OCI-LY3 (cell line): ENCODE data around the gene PAQR5.

Source experiments
- H2AFZ ChIP-seq: fragments of 200-600, 300-600 bp; shearing (Covaris generic); 2 replicates; pipeline ENCODE4 v1.6.0; 2014; ENCODE audit warnings: antibody characterized with exemption, low read depth, low read length
- H3K27ac ChIP-seq: fragments of 200-600, 300-600 bp; sonication (generic); 2 replicates; pipeline ENCODE4 v1.5.1; 2014; ENCODE audit warnings: mild to moderate bottlenecking, low read length, moderate library complexity, mixed read lengths
- H3K27me3 ChIP-seq: fragments of 200-600, 300-600 bp; sonication (generic); 2 replicates; pipeline ENCODE4 v1.6.1; 2014; ENCODE audit warnings: low read depth, low read length, mixed read lengths
- H3K36me3 ChIP-seq: fragments of 200-600, 300-600 bp; sonication (generic); replicated peaks from 2 replicates; pipeline ENCODE3; 2014; ENCODE audit warnings: low read depth, low read length, mixed read lengths
- H3K4me1 ChIP-seq: fragments of 300-600, 200-600 bp; sonication (generic); 2 replicates; pipeline ENCODE4 v1.6.1; 2014; ENCODE audit warnings: low read length, mixed read lengths
- H3K4me2 ChIP-seq: fragments of 200-600, 300-600 bp; sonication (generic); 2 replicates; pipeline ENCODE4 v1.6.1; 2014; ENCODE audit warnings: low read length, mixed read lengths
- H3K4me3 ChIP-seq: fragments of 300-600, 200-600 bp; sonication (generic); 2 replicates; pipeline ENCODE4 v1.5.1; 2014; ENCODE audit warnings: antibody characterized with exemption, mild to moderate bottlenecking, low read length, moderate library complexity
- H3K79me2 ChIP-seq: fragments of 300-600, 200-600 bp; shearing (Covaris generic); 2 replicates; pipeline ENCODE4 v1.6.1; 2014; ENCODE audit warnings: mild to moderate bottlenecking, low read length, mixed read lengths
- H3K9ac ChIP-seq: fragments of 300-600, 200-600 bp; shearing (Covaris generic); 2 replicates; pipeline ENCODE4 v1.6.0; 2014; ENCODE audit warnings: mild to moderate bottlenecking, low read length, moderate library complexity
- H3K9me3 ChIP-seq: fragments of 200-600, 300-600 bp; shearing (Covaris generic); 2 replicates; pipeline ENCODE4 v1.6.1; 2014; ENCODE audit warnings: low read length, mixed read lengths; ENCODE audit not compliant: insufficient read depth
- H4K20me1 ChIP-seq: fragments of 200-600, 300-600 bp; sonication (generic); 2 replicates; pipeline ENCODE4 v1.6.1; 2016; ENCODE audit warnings: low read length, mixed read lengths; ENCODE audit not compliant: insufficient read depth
- EZH2phosphoT487 ChIP-seq: fragments of 200-600 bp; shearing (Covaris generic); IDR thresholded peaks from 2 replicates; pipeline ENCODE4 v1.6.1; 2018; ENCODE audit warnings: antibody characterized with exemption, mixed run types, low read depth
- TF ChIP-seq, protein P1 (sequence below): fragments of 200-600, 300-600 bp; sonication (generic); IDR thresholded peaks from 2 replicates; pipeline ENCODE4 v1.5.1; 2014; ENCODE audit warnings: antibody characterized with exemption, low read length, low read depth

Gene PAQR5

DNA sequence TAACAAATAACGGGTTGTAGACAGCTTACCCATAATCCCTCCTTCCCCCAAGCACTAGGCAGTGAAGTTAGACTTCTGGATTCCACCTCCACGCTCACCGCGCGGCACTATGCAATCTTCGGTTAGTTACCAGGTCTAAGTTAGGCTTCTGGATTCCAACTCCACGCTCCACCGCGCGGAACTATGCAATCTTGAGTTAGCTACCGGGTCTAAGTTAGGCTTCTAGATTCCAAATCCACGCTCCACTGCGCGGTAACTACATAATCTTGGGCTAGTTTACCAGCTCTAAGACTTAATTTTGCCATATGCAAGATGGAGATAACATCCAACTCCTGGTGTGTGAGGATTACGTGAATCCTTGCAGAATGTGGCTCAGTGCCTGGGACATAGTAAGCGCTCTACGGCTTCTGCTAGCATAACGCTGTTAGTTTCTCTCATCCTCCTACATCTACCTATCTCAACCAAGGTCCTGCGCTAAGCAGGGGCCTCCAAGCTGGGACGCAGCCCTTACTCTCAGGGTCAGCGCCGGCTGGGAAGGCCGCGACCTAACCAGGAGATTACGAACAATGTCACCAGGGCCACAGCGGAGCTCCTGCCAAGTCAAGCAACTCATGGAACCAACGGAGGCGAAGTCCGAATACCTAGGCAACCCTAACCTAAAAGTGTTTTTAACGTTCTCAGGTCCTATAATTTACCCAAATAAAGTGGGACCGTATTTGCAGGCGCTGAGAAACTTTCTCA, 153.4 kb downstream of the PAQR5 start:
- H3K4me2 ChIP-seq: peak overlapping the region; percentile 88
- peaks cover 42% of the 10 kb centered on the region for H4K20me1 ChIP-seq
- H3K27me3 ChIP-seq: no peaks in the 10 kb centered on the region
- H3K9me3 ChIP-seq: no peaks in the 10 kb centered on the region
- peaks cover 52% of the 10 kb centered on the region for H3K36me3 ChIP-seq
- H3K9ac ChIP-seq: peak overlapping the region; percentile 82
- peaks cover 48% of the 10 kb centered on the region for H3K79me2 ChIP-seq
- peak overlapping the region; percentile 90 for H3K27ac ChIP-seq
- peak overlapping the region; percentile 94 for H3K4me3 ChIP-seq
- H2AFZ ChIP-seq: peak overlapping the region; percentile 91
- TF ChIP-seq EZH2phosphoT487: no peak
- TF ChIP-seq, protein P1, sequence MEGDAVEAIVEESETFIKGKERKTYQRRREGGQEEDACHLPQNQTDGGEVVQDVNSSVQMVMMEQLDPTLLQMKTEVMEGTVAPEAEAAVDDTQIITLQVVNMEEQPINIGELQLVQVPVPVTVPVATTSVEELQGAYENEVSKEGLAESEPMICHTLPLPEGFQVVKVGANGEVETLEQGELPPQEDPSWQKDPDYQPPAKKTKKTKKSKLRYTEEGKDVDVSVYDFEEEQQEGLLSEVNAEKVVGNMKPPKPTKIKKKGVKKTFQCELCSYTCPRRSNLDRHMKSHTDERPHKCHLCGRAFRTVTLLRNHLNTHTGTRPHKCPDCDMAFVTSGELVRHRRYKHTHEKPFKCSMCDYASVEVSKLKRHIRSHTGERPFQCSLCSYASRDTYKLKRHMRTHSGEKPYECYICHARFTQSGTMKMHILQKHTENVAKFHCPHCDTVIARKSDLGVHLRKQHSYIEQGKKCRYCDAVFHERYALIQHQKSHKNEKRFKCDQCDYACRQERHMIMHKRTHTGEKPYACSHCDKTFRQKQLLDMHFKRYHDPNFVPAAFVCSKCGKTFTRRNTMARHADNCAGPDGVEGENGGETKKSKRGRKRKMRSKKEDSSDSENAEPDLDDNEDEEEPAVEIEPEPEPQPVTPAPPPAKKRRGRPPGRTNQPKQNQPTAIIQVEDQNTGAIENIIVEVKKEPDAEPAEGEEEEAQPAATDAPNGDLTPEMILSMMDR: no peak
- peaks cover 26% of the 10 kb centered on the region for H3K4me1 ChIP-seq

DNA sequence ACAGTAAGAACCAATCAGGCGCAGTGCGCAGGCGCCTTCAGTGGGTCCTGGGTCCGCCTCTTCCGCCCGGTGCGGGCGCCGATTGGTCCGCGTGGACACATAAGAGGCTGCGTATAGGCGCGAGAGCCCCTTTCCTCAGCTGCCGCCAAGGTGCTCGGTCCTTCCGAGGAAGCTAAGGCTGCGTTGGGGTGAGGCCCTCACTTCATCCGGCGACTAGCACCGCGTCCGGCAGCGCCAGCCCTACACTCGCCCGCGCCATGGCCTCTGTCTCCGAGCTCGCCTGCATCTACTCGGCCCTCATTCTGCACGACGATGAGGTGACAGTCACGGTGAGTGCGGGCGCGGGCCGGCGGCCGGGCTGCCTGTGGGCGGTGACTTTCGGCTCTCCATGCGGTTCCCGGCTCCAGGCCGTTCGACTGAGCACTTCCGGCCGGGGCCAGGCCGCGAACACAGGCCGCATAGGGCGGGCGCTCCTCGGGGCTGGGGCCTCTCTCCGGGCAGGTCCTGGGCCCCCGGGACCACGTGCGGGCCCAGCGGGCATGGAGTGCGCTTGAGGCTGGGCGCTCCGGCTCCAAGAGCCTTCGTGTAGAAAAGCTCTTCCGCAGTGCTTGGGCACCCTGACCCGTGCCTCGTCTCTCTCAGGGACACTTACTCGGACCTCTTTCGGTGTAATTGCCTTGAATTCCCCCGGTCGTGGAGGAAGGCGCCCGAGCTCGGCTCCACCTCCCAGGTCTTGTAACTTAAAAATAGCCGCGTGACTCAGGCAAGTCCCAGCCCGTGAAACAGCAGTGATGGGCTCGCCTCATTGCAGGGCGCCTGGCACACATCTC, 154.2 kb downstream of the PAQR5 start, which contains the start of gene RPLP1:
TSS of gene RPLP1 (plus strand) at position 127 of the 830 bp plus-strand sequence. CDS start at position 258, 131 bp downstream.
- H3K36me3 ChIP-seq: peaks cover 55% of the 10 kb centered on the region
- H3K9me3 ChIP-seq: no peaks in the 10 kb centered on the region
- H3K79me2 ChIP-seq: peaks cover 51% of the 10 kb centered on the region
- H3K4me3 ChIP-seq: peak within 1 kb of the TSS; percentile 94
- no peak for TF ChIP-seq EZH2phosphoT487
- TF ChIP-seq, protein P1: no peak
- H3K4me2 ChIP-seq: peak within 1 kb of the TSS; percentile 88
- peak within 1 kb of the TSS; percentile 91 for H2AFZ ChIP-seq
- H3K27ac ChIP-seq: peak within 1 kb of the TSS; percentile 90
- H3K27me3 ChIP-seq: no peaks in the 10 kb centered on the region
- peaks cover 28% of the 10 kb centered on the region for H3K4me1 ChIP-seq
- peak within 1 kb of the TSS; percentile 96 for H3K9ac ChIP-seq
- H4K20me1 ChIP-seq: peaks cover 48% of the 10 kb centered on the region

DNA sequence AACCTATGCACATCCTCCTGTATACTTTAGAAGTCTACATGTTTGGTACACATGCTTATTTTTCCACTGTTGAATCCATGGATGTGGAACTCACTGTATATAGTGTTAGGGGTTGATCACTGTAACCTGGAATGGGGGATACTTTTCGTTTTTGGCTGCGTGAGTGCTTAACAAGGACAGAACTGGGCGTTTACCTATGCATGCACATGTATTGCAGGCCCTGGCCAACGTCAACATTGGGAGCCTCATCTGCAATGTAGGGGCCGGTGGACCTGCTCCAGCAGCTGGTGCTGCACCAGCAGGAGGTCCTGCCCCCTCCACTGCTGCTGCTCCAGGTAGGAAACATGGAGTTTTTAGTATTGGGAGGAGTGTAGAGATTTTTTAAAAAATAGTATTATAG, 156.2 kb downstream of the PAQR5 start:
- peaks cover 52% of the 10 kb centered on the region for H3K36me3 ChIP-seq
- peaks cover 48% of the 10 kb centered on the region for H4K20me1 ChIP-seq
- no peaks in the 10 kb centered on the region for H3K27me3 ChIP-seq
- peak overlapping the region; percentile 15; the same call in 1 of the 2 replicates for H3K27ac ChIP-seq
- no peak overlapping the region for H2AFZ ChIP-seq
- peaks cover 51% of the 10 kb centered on the region for H3K79me2 ChIP-seq
- TF ChIP-seq EZH2phosphoT487: no peak
- TF ChIP-seq, protein P1: no peak
- peaks cover 28% of the 10 kb centered on the region for H3K4me1 ChIP-seq
- peak overlapping the region; percentile 33; the same call in 1 of the 2 replicates for H3K9ac ChIP-seq
- peak overlapping the region; percentile 94 for H3K4me3 ChIP-seq
- peak overlapping the region; percentile 83 for H3K4me2 ChIP-seq
- no peaks in the 10 kb centered on the region for H3K9me3 ChIP-seq
